ENCODE measurements around the gene ACE.

The ACE gene

DNA sequence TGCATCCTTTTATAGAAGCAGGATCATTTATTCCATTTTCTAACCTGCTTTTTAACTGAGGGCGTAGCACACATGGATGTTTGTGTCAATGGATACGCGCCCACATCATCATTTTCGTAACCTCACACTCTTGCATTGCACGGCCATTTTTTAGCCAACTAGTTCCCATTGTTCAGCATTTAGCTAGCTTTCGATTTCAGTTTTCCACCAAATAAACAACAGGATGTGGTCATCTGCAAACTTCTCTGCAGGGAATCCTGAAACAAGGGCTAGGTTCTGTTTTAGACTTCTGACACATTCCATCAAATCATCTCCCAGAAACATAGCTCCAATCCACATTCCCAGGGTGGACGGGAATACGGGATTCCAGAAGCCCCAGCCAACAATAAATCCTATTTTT, 37.2 kb upstream of the ACE start:
- no peaks in the 10 kb centered on the region for H3K27me3 ChIP-seq (ENCODE audit: low read depth)
- no peak for DNase-seq (ENCODE audit: low spot score in 2 of 2)
- no peaks in the 10 kb centered on the region for H3K9me3 ChIP-seq
- in situ Hi-C loops (cut with MboI; ENCODE audit: low sequenced_read_pairs), result no loop called here
- H3K4me3 ChIP-seq, result no peak overlapping the region
- no peaks in the 10 kb centered on the region; the same call in 1 of the 2 replicates for H3K4me1 ChIP-seq
- H3K36me3 ChIP-seq (replicated peaks), result no peaks in the 10 kb centered on the region; the same call in 1 of the 2 replicates

DNA sequence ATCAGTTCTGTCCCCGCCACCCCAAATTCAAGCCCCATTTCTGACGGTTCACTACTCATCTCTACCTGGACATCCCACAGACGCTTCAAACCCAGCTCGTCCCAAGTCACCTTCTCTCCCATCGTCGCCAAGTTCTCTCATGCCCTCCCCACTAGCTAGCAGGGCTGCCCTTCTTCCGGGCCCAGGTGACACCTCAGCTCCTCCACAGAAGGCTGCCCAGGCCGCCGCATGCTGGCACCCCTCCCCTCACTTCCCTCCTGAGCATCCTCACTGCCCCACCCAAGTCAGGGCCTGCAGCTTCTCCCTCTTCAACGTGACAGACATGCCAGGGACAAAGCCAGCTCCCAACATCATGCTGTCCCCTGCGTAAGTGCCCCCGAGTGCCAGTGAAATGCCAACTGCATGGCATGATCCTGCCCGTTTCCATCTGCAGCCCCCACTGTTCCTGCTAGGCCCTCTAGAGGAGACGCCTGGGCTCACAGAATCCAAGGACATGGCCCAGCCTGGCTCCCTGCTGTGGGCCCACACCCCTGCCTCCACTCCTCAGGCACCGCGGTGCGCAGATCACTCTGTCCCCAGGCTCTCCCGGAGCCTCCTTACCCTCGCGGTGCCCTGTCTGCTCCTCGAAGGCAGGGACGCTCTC, 36.6 kb upstream of the ACE start:
- H3K9me3 ChIP-seq, result no peaks in the 10 kb centered on the region
- no peaks in the 10 kb centered on the region; the same call in 1 of the 2 replicates for H3K4me1 ChIP-seq
- H3K4me3 ChIP-seq, result no peak overlapping the region
- no peaks in the 10 kb centered on the region; the same call in 1 of the 2 replicates for H3K36me3 ChIP-seq (replicated peaks)
- no peaks in the 10 kb centered on the region for H3K27me3 ChIP-seq (ENCODE audit: low read depth)
- in situ Hi-C loops (cut with MboI; ENCODE audit: low sequenced_read_pairs), result no loop called here
- DNase-seq (ENCODE audit: low spot score in 2 of 2), result no peak

DNA sequence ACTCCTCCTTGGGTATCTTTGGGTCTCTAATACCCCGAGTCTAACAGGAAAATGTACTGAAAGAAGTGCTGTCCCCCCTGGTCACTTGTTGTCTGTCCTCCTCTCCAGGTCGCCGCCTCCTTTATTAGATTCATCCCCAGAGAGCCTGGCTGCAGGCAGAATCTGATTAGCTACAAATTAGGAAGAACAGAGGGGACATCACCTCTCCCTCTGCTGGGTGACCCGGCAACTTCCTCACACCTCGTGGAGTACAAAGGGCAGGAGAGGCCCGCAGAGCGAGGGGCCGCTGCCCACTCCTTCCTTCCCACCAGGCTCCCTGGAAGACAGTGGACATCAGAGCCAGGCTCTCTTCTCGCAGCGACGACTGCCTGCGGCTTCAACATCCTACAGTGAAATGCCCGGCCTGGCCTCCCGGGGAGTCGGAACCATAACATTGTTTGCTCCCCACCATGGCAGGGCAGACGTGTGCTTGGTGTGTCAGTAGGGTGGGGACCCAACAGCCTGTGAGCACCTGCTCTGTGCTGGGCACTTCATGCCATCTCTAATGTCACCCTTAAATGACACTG, 36.0 kb upstream of the ACE start:
- no peak for DNase-seq (ENCODE audit: low spot score in 2 of 2)
- Histone ChIP-seq H3K4me1 (peaks cover 5% of the 10 kb centered on the region; the same call in 1 of the 2 replicates), H3K4me3 (no peak overlapping the region), H3K27me3 (ENCODE audit: low read depth) (no peaks in the 10 kb centered on the region), H3K36me3 (replicated peaks) (no peaks in the 10 kb centered on the region), H3K9me3 (no peaks in the 10 kb centered on the region)
- in situ Hi-C loops (cut with MboI; ENCODE audit: low sequenced_read_pairs), result no loop called here

DNA sequence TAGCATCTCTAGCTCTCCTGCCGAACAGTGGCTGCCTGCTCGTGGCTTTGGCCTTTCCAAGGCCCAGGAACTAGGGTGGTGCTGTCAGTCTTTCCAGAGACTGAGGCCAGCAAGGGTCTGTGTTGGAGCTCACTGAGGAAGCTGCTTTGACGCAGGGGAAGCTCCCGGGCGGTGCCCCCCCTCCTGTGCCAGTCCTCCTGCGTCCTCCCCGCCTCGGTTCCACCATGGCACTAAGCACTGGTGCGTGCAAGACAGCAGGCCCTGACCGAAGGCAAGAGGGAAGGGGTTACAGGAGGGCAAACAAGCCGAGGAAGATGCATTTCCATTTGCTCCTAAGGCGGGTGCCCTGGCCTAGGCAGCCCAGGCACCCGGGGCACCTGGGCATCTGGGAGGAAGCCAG, 35.2 kb upstream of the ACE start:
- no peaks in the 10 kb centered on the region for H3K36me3 ChIP-seq (replicated peaks)
- in situ Hi-C loops (cut with MboI; ENCODE audit: low sequenced_read_pairs), result no loop called here
- no peaks in the 10 kb centered on the region for H3K27me3 ChIP-seq (ENCODE audit: low read depth)
- peaks cover 10% of the 10 kb centered on the region for H3K4me1 ChIP-seq
- no peaks in the 10 kb centered on the region for H3K9me3 ChIP-seq
- H3K4me3 ChIP-seq, result no peak overlapping the region
- DNase-seq (ENCODE audit: low spot score in 2 of 2), result no peak

DNA sequence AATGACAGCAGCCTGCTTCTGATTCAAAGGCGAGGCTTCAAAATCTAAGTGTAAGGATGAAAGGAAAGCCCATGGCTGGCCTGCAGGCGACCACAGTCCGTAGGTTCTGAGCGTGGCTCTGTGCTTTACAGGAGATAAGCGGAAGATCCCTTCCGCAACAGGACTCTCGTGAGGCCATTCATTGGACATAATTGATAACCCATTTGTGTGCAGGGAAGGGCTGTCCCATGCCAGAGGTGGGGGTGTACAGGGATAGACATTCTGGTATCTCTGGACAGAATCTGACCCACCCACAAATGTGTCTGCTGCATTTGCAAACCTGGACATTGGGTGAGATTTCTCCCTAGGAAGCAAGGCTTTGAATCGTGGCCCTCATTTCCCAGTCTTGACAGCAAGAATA, 34.8 kb upstream of the ACE start:
- Histone ChIP-seq H3K4me3 (no peak overlapping the region), H3K27me3 (ENCODE audit: low read depth) (no peaks in the 10 kb centered on the region), H3K4me1 (peaks cover 14% of the 10 kb centered on the region), H3K9me3 (no peaks in the 10 kb centered on the region), H3K36me3 (replicated peaks) (no peaks in the 10 kb centered on the region)
- in situ Hi-C loops (cut with MboI; ENCODE audit: low sequenced_read_pairs), result no loop called here
- no peak for DNase-seq (ENCODE audit: low spot score in 2 of 2)

DNA sequence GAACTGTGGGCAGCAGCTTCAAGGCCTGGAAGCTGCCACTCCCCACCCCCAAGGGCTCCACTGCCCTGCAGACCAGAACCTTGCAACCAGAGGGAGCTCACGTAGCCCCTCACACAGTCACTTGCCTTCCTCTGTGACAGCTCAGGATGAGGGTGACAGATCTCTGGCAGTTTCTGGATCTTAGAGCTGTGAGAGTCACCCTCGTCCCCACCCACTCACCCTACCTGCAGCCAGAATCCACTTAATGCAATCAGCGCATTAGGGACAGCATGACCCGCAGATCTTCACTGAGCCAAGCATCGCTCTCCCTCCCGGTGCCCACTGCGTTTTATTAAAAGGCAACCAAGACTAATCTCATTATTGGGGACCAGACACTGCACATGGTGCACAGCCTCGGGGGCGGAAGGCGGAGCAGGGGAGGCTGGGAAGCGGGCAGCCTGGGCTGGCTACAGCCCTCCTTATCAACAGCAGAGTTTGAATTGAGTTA, 34.3 kb upstream of the ACE start:
- Histone ChIP-seq H3K36me3 (replicated peaks) (no peaks in the 10 kb centered on the region), H3K4me1 (peaks cover 17% of the 10 kb centered on the region), H3K9me3 (no peaks in the 10 kb centered on the region), H3K4me3 (no peak overlapping the region), H3K27me3 (ENCODE audit: low read depth) (no peaks in the 10 kb centered on the region)
- DNase-seq (ENCODE audit: low spot score in 2 of 2), result peak in 1 of 2 experiments; percentile 40
- in situ Hi-C loops (cut with MboI; ENCODE audit: low sequenced_read_pairs), result no loop called here

DNA sequence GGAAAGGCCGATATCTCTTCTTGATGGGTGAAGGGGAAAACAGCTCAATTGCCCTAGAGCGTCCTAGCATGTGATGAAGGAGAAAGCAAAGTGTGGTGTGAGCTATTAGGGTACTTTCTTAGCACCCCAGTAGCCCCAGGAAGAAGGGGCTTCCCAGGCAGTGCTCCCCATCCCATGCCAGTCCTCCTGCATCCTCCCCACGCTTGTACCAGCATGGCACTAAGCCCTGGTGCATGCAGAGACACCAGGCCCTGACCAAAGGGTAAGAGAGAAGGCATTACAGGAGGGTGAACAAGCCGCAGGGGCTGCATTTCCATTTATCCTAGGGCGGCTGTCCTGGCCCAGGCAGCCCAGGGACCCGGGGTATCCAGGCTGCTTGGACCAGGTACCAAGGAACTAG, 33.8 kb upstream of the ACE start:
- in situ Hi-C loops (cut with MboI; ENCODE audit: low sequenced_read_pairs), result no loop called here
- Histone ChIP-seq H3K4me1 (peaks cover 17% of the 10 kb centered on the region), H3K36me3 (replicated peaks) (no peaks in the 10 kb centered on the region)

DNA sequence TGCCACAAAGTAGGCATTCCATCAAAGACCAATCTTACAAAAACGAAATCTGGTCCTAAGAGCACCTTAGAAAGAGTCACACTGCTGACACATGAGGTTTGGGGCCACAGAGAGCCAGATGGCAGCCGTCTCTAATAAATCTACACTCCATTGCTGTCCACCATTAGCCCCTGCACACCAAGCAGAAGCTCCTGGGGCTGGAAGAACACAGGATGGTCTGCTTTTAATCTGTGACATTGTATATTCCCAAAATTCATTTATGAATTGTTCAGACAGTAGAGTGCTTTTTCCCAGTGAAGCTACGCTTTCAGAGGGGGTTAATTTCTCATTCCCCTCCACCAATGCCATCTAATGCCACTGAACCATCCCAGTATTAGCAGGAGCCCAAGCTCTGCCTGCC, 32.4 kb upstream of the ACE start:
- in situ Hi-C loops (cut with MboI; ENCODE audit: low sequenced_read_pairs), result no loop called here
- DNase-seq (ENCODE audit: low spot score in 2 of 2), result no peak
- no peak overlapping the region for H3K4me3 ChIP-seq
- H3K27me3 ChIP-seq (ENCODE audit: low read depth), result no peaks in the 10 kb centered on the region
- H3K36me3 ChIP-seq (replicated peaks), result no peaks in the 10 kb centered on the region
- no peaks in the 10 kb centered on the region for H3K9me3 ChIP-seq
- peaks cover 17% of the 10 kb centered on the region for H3K4me1 ChIP-seq

More for the DNA sequence above, 33.8 kb upstream of the ACE start:
- Histone ChIP-seq H3K27me3 (ENCODE audit: low read depth) (no peaks in the 10 kb centered on the region), H3K4me3 (no peak overlapping the region), H3K9me3 (no peaks in the 10 kb centered on the region)
- DNase-seq (ENCODE audit: low spot score in 2 of 2), result no peak

DNA sequence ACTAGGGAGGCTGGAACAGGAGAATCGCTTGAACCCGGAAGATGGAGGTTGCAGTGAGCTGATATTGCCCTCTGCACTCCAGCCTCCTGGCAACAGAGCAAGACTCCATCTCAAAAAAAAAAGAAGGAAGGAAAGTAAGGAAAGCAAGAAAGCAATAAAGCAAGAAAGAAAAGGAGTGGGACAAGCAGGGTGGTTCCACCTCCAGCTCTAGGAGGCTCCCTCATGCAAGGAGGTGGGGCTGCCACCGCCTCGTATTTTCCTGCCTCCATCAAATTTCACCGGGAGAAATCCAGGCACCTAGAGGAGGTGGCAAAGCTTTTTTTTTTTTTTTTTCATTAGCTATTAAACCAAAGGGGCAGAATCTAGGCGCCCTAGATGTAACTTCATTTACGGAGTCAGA, 31.8 kb upstream of the ACE start:
- no peaks in the 10 kb centered on the region for H3K36me3 ChIP-seq (replicated peaks)
- H3K4me1 ChIP-seq, result peaks cover 17% of the 10 kb centered on the region
- peak overlapping the region; percentile 36 for H3K4me3 ChIP-seq
- in situ Hi-C loops (cut with MboI; ENCODE audit: low sequenced_read_pairs), result no loop called here
- no peak for DNase-seq (ENCODE audit: low spot score in 2 of 2)
- H3K27me3 ChIP-seq (ENCODE audit: low read depth), result no peaks in the 10 kb centered on the region
- no peaks in the 10 kb centered on the region for H3K9me3 ChIP-seq

DNA sequence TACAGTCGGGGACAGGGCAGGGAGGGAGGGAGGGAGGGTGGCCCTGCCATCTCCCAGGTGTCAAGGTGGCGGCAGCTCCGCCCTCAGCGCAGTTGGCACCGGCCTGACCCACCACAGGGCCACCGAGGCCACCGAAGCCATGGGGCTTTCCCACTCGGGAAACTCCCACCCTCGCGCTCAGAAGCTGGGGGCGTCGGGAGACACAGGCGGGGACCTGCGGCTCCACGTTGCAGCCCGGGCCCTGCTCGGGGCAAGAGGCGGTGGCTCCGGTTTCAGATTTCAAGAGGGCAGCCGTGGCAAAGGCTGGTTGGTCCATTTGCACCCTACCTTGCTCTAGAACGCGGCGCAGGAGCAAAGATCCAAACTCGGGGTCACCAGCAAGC, 31.3 kb upstream of the ACE start:
- Histone ChIP-seq H3K36me3 (replicated peaks) (no peaks in the 10 kb centered on the region), H3K9me3 (no peaks in the 10 kb centered on the region), H3K4me1 (peaks cover 17% of the 10 kb centered on the region), H3K27me3 (ENCODE audit: low read depth) (no peaks in the 10 kb centered on the region), H3K4me3 (peak overlapping the region; percentile 36)
- DNase-seq (ENCODE audit: low spot score in 2 of 2), result no peak
- in situ Hi-C loops (cut with MboI; ENCODE audit: low sequenced_read_pairs), result no loop called here

DNA sequence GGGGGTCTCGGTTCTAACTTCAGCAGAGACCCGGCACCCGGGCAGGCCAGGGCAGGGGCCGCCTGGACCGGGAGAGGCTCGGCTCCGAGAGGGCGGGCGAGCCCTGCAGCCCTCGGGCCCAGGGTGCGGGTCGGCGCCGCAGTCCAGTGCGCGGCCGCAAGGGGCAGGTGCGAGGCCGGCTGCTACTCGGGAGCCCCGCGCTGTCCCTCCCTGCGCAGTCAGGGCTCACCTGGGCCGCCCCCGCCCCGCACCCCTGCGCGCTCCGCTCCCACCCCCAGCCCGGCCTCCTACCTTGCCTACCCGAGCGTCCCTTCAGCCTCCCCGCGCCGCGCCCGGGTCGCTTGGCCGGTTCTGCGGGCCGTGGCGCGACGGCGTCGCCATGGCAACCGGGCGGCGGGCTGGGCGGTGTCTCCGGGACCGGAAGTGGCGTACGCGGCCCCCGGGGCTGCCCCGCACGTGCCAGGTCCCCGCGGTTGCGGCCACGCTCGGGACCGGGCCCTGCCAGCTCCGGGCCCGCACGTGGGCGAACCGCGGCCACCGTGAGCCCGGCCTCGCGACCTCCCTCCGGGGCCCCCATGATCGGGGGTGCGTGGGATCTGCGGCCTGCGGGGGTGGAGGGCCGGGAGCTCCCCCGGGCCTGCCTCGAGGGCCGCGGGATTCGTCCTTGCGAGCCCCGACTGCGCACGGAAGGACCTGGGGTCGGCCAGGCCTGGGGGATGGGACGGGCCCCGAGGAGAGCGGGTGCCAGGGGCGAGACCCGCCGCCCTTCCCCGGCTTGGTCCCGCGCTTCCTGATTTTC, 30.7 kb upstream of the ACE start, which contains the start of gene CYB561:
CYB561 (minus strand) TSS at position 353 of the 799 bp plus-strand sequence. CDS start 8,759 bp downstream, outside the sequence.
- Histone ChIP-seq H3K9me3 (no peaks in the 10 kb centered on the region), H3K4me1 (peaks cover 17% of the 10 kb centered on the region), H3K4me3 (peak within 1 kb of the TSS; percentile 36), H3K36me3 (replicated peaks) (no peaks in the 10 kb centered on the region), H3K27me3 (ENCODE audit: low read depth) (no peaks in the 10 kb centered on the region)
- peak; percentile 64 to 85 for DNase-seq (ENCODE audit: low spot score in 2 of 2)
- in situ Hi-C loops (cut with MboI; ENCODE audit: low sequenced_read_pairs), result no loop called here

DNA sequence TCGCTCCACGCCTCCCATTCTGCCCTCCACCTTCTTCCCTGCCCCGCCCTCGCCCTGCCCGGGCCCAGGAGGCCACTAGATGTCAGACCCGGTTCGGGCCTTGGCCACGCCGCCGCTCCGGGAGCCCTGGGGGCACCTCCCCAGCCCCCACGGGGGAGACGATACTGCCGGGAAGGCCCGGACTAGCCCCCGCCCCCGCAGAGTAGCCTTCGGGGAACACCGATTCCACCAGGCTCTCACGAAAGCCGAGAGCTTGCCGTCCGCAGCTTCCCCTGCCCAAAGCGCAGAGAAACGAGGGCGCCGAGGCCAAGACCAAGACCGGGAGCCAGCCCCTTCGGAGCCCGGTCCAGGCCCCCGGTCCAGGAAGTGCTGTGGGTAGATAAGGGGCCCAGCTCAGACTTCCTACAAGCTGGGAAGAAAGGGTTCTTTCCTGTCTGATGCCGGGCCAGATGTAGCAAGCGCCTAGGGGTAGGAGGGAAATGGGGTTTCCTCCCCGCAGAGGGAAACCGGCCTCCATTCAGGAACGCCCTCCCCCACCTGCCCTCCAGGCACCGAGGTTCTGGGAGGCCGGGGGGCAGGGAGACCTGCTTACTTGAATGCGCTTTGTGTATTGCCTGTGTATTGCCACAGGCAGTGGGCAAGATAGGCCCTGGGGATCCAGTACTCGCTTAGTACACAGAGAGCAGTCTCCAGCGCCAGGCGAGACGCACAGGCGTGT, 29.9 kb upstream of the ACE start:
- no peaks in the 10 kb centered on the region for H3K36me3 ChIP-seq (replicated peaks)
- peaks cover 17% of the 10 kb centered on the region for H3K4me1 ChIP-seq
- H3K4me3 ChIP-seq, result peak overlapping the region; percentile 36
- H3K27me3 ChIP-seq (ENCODE audit: low read depth), result no peaks in the 10 kb centered on the region
- no peaks in the 10 kb centered on the region for H3K9me3 ChIP-seq
- in situ Hi-C loops (cut with MboI; ENCODE audit: low sequenced_read_pairs), result no loop called here
- peak in 1 of 2 experiments; percentile 64 for DNase-seq (ENCODE audit: low spot score in 2 of 2)

DNA sequence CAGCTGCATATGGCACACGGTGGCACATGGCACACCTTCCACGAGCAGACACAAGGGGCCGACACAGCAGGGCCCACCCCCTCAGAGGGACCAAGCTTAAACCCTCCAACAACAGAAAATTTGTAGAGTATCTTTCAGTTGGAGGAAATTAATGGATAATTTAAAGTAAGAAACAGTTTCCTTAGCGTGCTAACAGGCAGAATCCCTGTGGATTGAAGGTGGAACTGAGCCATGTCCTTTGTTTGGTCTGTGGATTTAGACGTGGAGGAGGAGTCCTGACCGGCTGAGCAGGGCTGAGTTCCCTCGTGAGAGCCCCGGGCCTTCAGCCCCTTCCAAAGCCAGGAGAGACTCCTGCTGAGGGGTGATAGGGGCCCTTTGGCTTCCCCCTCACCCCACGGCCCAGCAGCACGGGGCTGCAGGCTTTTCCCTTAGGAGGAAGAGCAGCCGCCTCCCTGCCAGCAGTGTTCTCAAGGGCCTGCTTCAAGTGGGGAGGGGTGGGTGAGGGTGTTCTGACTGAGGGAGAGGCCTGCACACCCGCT, 29.3 kb upstream of the ACE start:
- in situ Hi-C loops (cut with MboI; ENCODE audit: low sequenced_read_pairs), result no loop called here
- H3K4me3 ChIP-seq, result no peak overlapping the region

More for the DNA sequence above, 29.3 kb upstream of the ACE start:
- no peak for DNase-seq (ENCODE audit: low spot score in 2 of 2)
- no peaks in the 10 kb centered on the region for H3K9me3 ChIP-seq
- H3K27me3 ChIP-seq (ENCODE audit: low read depth), result no peaks in the 10 kb centered on the region
- H3K36me3 ChIP-seq (replicated peaks), result no peaks in the 10 kb centered on the region
- peaks cover 17% of the 10 kb centered on the region for H3K4me1 ChIP-seq
